ENCODE data around the gene ZMYND15. TPM values are rescaled to one million over a fixed set of nuclear protein-coding genes. Genes with fewer than 3 reads are reported as not detected.

Gene ZMYND15
- total RNA-seq, 6 donors from 2014 or later = 3.5 to 22.8 (median 11.9) TPM

- Histone ChIP-seq H3K27me3 (no peaks in the 10 kb centered on the region), H3K27ac (no peak overlapping the region), H3K9me3 (no peaks in the 10 kb centered on the region), H3K36me3 (no peaks in the 10 kb centered on the region), H3K4me3 (no peak overlapping the region), H3K4me1 (peaks cover 5 to 12% (median 8%) of the 10 kb centered on the region in 4 donors)
- DNase-seq (no peak), ATAC-seq (ENCODE audit: low FRiP score in 2 of 2) (no peak)
- 51 to 58% methylated on average over 5 of the region's 5 CpGs for WGBS, 2 donors
- peak in 1 of 2 donors; percentile 67 for TF ChIP-seq POLR2AphosphoS5 (IDR thresholded peaks at IDR 0.05)
- no peak for TF ChIP-seq CTCF (IDR thresholded peaks at IDR 0.05)
Measured at GRCh38 chr17:4751932-4752331, 12.3 kb downstream of the ZMYND15 start.

- TF ChIP-seq POLR2A (IDR thresholded peaks at IDR 0.05) = no peak
- TF ChIP-seq POLR2AphosphoS5 (IDR thresholded peaks at IDR 0.05) = no peak
- TF ChIP-seq CTCF (IDR thresholded peaks at IDR 0.05) = no peak
- TF ChIP-seq EP300 (IDR thresholded peaks at IDR 0.05) = no peak
- Histone ChIP-seq H3K4me3 (no peak overlapping the region), H3K9me3 (no peaks in the 10 kb centered on the region), H3K4me1 (peaks cover 2 to 5% (median 3%) of the 10 kb centered on the region in 4 donors), H3K27ac (no peak overlapping the region), H3K27me3 (no peaks in the 10 kb centered on the region), H3K36me3 (no peaks in the 10 kb centered on the region)
- WGBS, 2 donors = 86 to 97% methylated on average over 1 of the region's 1 CpG
- ATAC-seq (ENCODE audit: low FRiP score in 2 of 2) (no peak), DNase-seq (no peak)
Measured at GRCh38 chr17:4753392-4753791, 13.8 kb downstream of the ZMYND15 start.

GRCh38 chr17:4759776-4760236 lies 20.2 kb downstream of the ZMYND15 start:
- ATAC-seq (ENCODE audit: low FRiP score in 2 of 2) (peak; percentile 69 to 82), DNase-seq (no peak)
- Histone ChIP-seq H3K9me3 (no peaks in the 10 kb centered on the region), H3K36me3 (no peaks in the 10 kb centered on the region), H3K27ac (no peak overlapping the region), H3K4me1 (no peaks in the 10 kb centered on the region), H3K4me3 (no peak overlapping the region), H3K27me3 (no peaks in the 10 kb centered on the region)
- WGBS, 2 donors = 72 to 84% methylated on average over 10 of the region's 10 CpGs
- TF ChIP-seq CTCF (IDR thresholded peaks at IDR 0.05) (no peak), POLR2A (IDR thresholded peaks at IDR 0.05) (no peak), POLR2AphosphoS5 (IDR thresholded peaks at IDR 0.05) (no peak), EP300 (IDR thresholded peaks at IDR 0.05) (no peak)

GRCh38 chr17:4764595-4764994 lies 25.0 kb downstream of the ZMYND15 start:
- 71 to 74% methylated on average over 3 of the region's 3 CpGs for WGBS, 2 donors
- peak overlapping the region in 3 of 4 donors; percentile 58 to 76 (median 68) for H3K27ac ChIP-seq
- H3K27me3 ChIP-seq = no peaks in the 10 kb centered on the region
- TF ChIP-seq CTCF (IDR thresholded peaks at IDR 0.05) = no peak
- peak in 1 of 4 donors; percentile 50 for TF ChIP-seq POLR2A (IDR thresholded peaks at IDR 0.05)
- no peak overlapping the region for H3K4me3 ChIP-seq
- ATAC-seq (ENCODE audit: low FRiP score in 2 of 2) (peak; percentile 17 to 67), DNase-seq (no peak)
- H3K9me3 ChIP-seq = no peaks in the 10 kb centered on the region
- no peaks in the 10 kb centered on the region for H3K36me3 ChIP-seq
- no peaks in the 10 kb centered on the region for H3K4me1 ChIP-seq

GRCh38 chr17:4766201-4766600 lies 26.6 kb downstream of the ZMYND15 start:
- ATAC-seq (ENCODE audit: low FRiP score in 2 of 2) (peak in 1 of 2 donors; percentile 69), DNase-seq (peak in 1 of 2 donors; percentile 68)
- peak overlapping the region; percentile 52 to 71 (median 64) for H3K27ac ChIP-seq
- H3K36me3 ChIP-seq = no peaks in the 10 kb centered on the region
- TF ChIP-seq CTCF (IDR thresholded peaks at IDR 0.05) (no peak), POLR2AphosphoS5 (IDR thresholded peaks at IDR 0.05) (no peak), POLR2A (IDR thresholded peaks at IDR 0.05) (no peak), EP300 (IDR thresholded peaks at IDR 0.05) (peak in 2 of 4 donors; percentile 28 to 45)
- no peaks in the 10 kb centered on the region for H3K9me3 ChIP-seq
- 68 to 70% methylated on average over 3 of the region's 3 CpGs for WGBS, 2 donors
- no peak overlapping the region for H3K4me3 ChIP-seq
- no peaks in the 10 kb centered on the region for H3K4me1 ChIP-seq
- no peaks in the 10 kb centered on the region for H3K27me3 ChIP-seq
